CD4-positive, CD25-positive, alpha-beta regulatory T cell (primary cell): ENCODE results near the gene EPB42. TPM values are rescaled to one million over a fixed set of nuclear protein-coding genes. Genes with fewer than 3 reads are reported as not detected.

Experiments
- ATAC-seq, 2 donors: fragments of 150-1000 bp; cut with Tn5 transposase; one replicate each; pipeline ENCODE4 v1.10.0; 2021; ENCODE audit warnings: low read depth in 2 of 2, moderate number of reproducible peaks in 2 of 2, moderate library complexity in 1 of 2
- DNase-seq, 3 donors: peaks; one replicate each; pipeline versions ENCODE4 v3.0.0 to v3.0.0-alpha.2; 2012 to 2022; ENCODE audit warnings: mixed read lengths in 1 of 3
- H3K27ac ChIP-seq: one replicate; pipeline ENCODE4 v1.7.0; 2013; ENCODE audit warnings: mild to moderate bottlenecking, low read length; ENCODE audit not compliant: insufficient read depth, poor library complexity, severe bottlenecking
- H3K27me3 ChIP-seq: one replicate; pipeline ENCODE4 v1.7.0; 2013; ENCODE audit warnings: low read length; ENCODE audit not compliant: control insufficient read depth, insufficient read depth
- H3K36me3 ChIP-seq: one replicate; pipeline ENCODE4 v1.7.0; 2013; ENCODE audit warnings: mild to moderate bottlenecking, low read length, moderate library complexity; ENCODE audit not compliant: control insufficient read depth, insufficient read depth
- H3K4me1 ChIP-seq: 2 replicates; pipeline ENCODE4 v1.7.0; 2013; ENCODE audit warnings: mild to moderate bottlenecking, low read length; ENCODE audit not compliant: insufficient read depth, control insufficient read depth, poor library complexity, severe bottlenecking
- H3K4me3 ChIP-seq: one replicate; pipeline ENCODE4 v1.7.0; 2013; ENCODE audit warnings: low read depth, mild to moderate bottlenecking, low read length, moderate library complexity
- H3K9me3 ChIP-seq, 2 experiments: 1 replicate in 1 of 2; 2 replicates in 1 of 2; pipeline ENCODE4 v1.7.0; 2013; ENCODE audit warnings: low read length in 2 of 2, mild to moderate bottlenecking in 1 of 2, moderate library complexity in 1 of 2; ENCODE audit not compliant: control insufficient read depth in 2 of 2
- H3K27ac Mint-ChIP-seq, 3 donors: one replicate each; pipeline ENCODE4 v1.8.0; 2020 to 2022; ENCODE audit warnings: mild to moderate bottlenecking in 3 of 3, mixed read lengths in 3 of 3, moderate library complexity in 2 of 3
- H3K27me3 Mint-ChIP-seq: one replicate; pipeline ENCODE4 v1.8.0; 2022; ENCODE audit warnings: mild to moderate bottlenecking, mixed read lengths
- H3K36me3 Mint-ChIP-seq: one replicate; pipeline ENCODE4 v1.8.0; 2020; ENCODE audit warnings: mixed read lengths
- H3K4me1 Mint-ChIP-seq, 4 donors: one replicate each; pipeline ENCODE4 v1.8.0; 2020 to 2022; ENCODE audit warnings: mixed read lengths in 4 of 4, mild to moderate bottlenecking in 1 of 4
- H3K4me3 Mint-ChIP-seq, 4 donors: one replicate each; pipeline ENCODE4 v1.8.0; 2020 to 2022; ENCODE audit warnings: mild to moderate bottlenecking in 4 of 4, mixed read lengths in 4 of 4, moderate library complexity in 3 of 4
- H3K9me3 Mint-ChIP-seq, 7 donors: one replicate each; pipeline ENCODE4 v1.8.0; 2020 to 2022; ENCODE audit warnings: mixed read lengths in 7 of 7, mild to moderate bottlenecking in 3 of 7, moderate library complexity in 2 of 7
- polyA plus RNA-seq, 4 donors: library from polyadenylated mRNA; unstranded; fragments of 300-500 nt; fragmentation: Illumina TruSeq; gene quantifications; one replicate each; pipeline ENCODE4 v1.2.3, GENCODE V29; 2021
- total RNA-seq: library from RNA; stranded (reverse); gene quantifications from one replicate; pipeline ENCODE4 v1.2.3, GENCODE V29; 2022

The EPB42 gene
- total and polyA plus RNA-seq, 5 donors from 2014 or later, result 0.53 TPM; not detected in 4

DNA sequence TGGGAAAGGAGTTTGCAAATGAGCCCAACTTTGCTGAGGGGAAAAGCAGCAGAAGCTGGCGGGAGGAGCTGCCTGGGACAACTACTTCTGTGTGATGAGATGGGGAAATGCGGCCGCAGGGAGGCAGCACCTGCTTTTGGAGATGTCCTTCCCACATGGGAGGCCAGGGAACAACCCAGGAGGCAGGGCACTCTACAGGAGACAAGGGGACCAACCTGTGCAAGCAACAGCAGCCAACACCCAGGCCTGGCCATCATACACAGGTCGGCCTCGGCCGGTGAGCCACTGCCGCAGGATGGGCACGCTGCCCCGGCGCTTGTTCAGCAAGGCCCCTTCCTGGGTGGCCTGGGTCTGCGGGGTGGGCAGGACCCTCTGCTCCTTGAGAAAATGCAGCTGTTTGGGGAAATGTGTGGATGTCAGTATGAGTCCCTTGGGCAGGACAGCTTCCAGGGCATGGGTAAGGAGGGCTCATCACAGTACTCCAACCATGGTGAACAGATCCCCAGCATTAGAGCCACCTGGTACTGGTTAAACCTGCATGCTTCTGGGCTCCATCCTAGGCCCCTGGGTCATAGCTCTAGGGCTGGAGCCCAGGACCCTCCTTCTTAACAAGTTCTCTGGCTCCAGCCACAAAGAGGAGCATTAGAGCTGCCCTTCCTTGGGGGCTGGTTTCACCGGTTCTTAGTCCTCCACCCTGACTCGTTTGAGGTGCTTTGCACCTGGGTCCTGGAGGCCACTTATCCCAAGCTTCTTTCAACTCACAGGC, 11.6 kb downstream of the EPB42 start:
- no peaks in the 10 kb centered on the region for H3K9me3 Mint-ChIP-seq
- Histone ChIP-seq H3K36me3 (no peaks in the 10 kb centered on the region), H3K27ac (no peak overlapping the region), H3K4me1 (no peaks in the 10 kb centered on the region), H3K4me3 (no peak overlapping the region), H3K9me3 (no peaks in the 10 kb centered on the region), H3K27me3 (peaks cover 2% of the 10 kb centered on the region)
- DNase-seq, result no peak
- ATAC-seq, result no peak
- H3K4me3 Mint-ChIP-seq, result no peak overlapping the region
- no peak overlapping the region for H3K27ac Mint-ChIP-seq
- H3K36me3 Mint-ChIP-seq, result no peaks in the 10 kb centered on the region
- peaks cover 9% of the 10 kb centered on the region for H3K27me3 Mint-ChIP-seq
- H3K4me1 Mint-ChIP-seq, result peaks cover 0 to 4% (median 2%) of the 10 kb centered on the region in 4 donors

DNA sequence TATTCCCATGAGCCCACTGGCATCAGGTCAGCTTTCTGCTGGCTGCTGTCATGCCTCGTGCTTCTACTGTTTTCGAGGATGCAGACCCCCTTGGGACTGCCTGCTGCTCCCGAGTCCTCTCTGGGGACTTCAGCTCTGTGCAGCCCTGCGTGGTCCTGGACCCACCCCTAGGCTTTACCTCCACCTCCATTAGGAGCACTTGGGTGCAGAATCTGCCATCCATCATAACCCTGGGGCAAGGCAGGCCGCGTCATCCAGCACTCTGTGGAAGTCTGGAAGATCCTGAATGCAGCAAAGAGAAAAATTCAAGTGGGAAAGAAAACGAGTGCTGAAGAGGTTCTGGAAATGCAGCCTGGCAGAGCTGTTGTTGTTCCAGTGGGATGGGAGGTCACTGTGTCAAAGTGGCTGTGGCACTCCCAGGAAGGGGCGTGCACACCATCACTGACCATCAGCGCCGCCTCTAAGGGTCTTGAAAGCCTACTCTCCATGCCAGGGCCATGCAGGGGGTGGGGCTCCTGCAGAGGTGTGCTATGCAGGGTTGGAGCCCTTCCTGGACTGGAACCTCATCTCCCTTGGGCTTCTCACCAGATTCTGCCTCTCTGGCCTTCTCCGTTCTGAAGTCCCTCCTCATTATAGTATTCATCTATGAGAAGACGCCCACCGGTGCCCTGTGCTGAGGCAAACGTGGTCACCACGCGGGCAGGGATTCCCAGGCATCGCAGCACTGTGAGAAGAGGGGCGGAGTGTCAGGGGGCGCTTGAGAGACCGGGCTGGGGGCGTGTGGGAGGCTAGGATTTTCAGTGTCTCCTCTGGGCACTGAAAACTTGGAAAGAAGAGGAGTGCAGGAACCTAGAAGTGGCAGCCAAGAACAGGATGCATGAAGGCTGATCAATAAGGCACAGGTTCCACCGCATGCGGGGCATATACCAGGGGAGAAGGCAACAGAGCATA, 12.5 kb downstream of the EPB42 start:
- Histone ChIP-seq H3K9me3 (no peaks in the 10 kb centered on the region), H3K4me3 (no peak overlapping the region), H3K27ac (no peak overlapping the region), H3K4me1 (no peaks in the 10 kb centered on the region), H3K27me3 (peaks cover 2% of the 10 kb centered on the region), H3K36me3 (no peaks in the 10 kb centered on the region)
- no peaks in the 10 kb centered on the region for H3K36me3 Mint-ChIP-seq
- DNase-seq, result no peak
- H3K27me3 Mint-ChIP-seq, result peaks cover 9% of the 10 kb centered on the region
- peak overlapping the region in 1 of 3 donors; percentile 56 for H3K27ac Mint-ChIP-seq
- H3K9me3 Mint-ChIP-seq, result no peaks in the 10 kb centered on the region
- H3K4me3 Mint-ChIP-seq, result no peak overlapping the region
- H3K4me1 Mint-ChIP-seq, result peaks cover 0 to 5% (median 2%) of the 10 kb centered on the region in 4 donors
- ATAC-seq, result no peak

GRCh38 chr15:43207024-43207423, 13.8 kb downstream of the EPB42 start:
- Histone ChIP-seq H3K27ac (no peak overlapping the region), H3K36me3 (no peaks in the 10 kb centered on the region), H3K27me3 (peaks cover 2% of the 10 kb centered on the region), H3K4me1 (no peaks in the 10 kb centered on the region), H3K9me3 (no peaks in the 10 kb centered on the region), H3K4me3 (no peak overlapping the region)
- peaks cover 9% of the 10 kb centered on the region for H3K27me3 Mint-ChIP-seq
- ATAC-seq (no peak), DNase-seq (no peak)
- no peaks in the 10 kb centered on the region for H3K36me3 Mint-ChIP-seq
- no peak overlapping the region for H3K27ac Mint-ChIP-seq
- H3K4me1 Mint-ChIP-seq, result peaks cover 0 to 5% (median 2%) of the 10 kb centered on the region in 4 donors
- H3K9me3 Mint-ChIP-seq, result no peaks in the 10 kb centered on the region
- H3K4me3 Mint-ChIP-seq, result no peak overlapping the region

DNA sequence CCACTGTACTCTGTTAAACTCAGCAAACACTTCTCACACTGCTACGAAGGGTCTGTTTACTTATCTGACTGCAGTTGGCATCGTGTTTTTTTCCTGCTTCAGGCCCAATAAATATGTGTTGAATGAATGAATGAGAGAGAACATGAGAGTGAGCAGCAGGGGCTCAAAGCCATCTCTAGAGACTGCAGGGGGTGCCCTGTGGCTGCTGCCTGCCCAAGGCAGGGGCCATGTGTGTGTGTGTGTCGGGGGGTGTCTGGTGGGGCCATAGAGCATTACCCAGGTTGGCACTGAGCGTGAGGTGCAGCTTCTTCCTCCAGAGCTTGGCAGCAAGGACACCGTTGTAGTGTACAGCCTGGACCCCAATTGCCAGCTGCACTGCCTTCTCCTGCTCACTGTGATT, 14.8 kb downstream of the EPB42 start:
- no peak overlapping the region for H3K27ac ChIP-seq
- H3K4me3 ChIP-seq, result no peak overlapping the region
- Mint-ChIP-seq H3K9me3 (peaks cover 0 to under 1% (median 0%) of the 10 kb centered on the region in 7 donors), H3K36me3 (no peaks in the 10 kb centered on the region), H3K4me1 (peaks cover 0 to 5% (median 2%) of the 10 kb centered on the region in 4 donors), H3K27me3 (peaks cover 7% of the 10 kb centered on the region), H3K27ac (no peak overlapping the region), H3K4me3 (no peak overlapping the region)
- no peaks in the 10 kb centered on the region for H3K4me1 ChIP-seq
- no peak for ATAC-seq
- H3K27me3 ChIP-seq, result peaks cover 2% of the 10 kb centered on the region
- no peaks in the 10 kb centered on the region for H3K36me3 ChIP-seq
- H3K9me3 ChIP-seq, result no peaks in the 10 kb centered on the region
- no peak for DNase-seq

- Histone ChIP-seq H3K4me1 (no peaks in the 10 kb centered on the region), H3K27me3 (peaks cover 2% of the 10 kb centered on the region), H3K36me3 (no peaks in the 10 kb centered on the region), H3K4me3 (no peak overlapping the region), H3K9me3 (no peaks in the 10 kb centered on the region), H3K27ac (no peak overlapping the region)
- H3K27me3 Mint-ChIP-seq, result peaks cover 4% of the 10 kb centered on the region
- peak; percentile 15 to 53 (median 33) for DNase-seq
- H3K27ac Mint-ChIP-seq, result peak overlapping the region in 2 of 3 donors; percentile 11 to 70
- peaks cover 0 to 5% (median 2%) of the 10 kb centered on the region in 4 donors for H3K4me1 Mint-ChIP-seq
- H3K4me3 Mint-ChIP-seq, result no peak overlapping the region
- H3K9me3 Mint-ChIP-seq, result peaks cover 0 to 2% (median 0%) of the 10 kb centered on the region in 7 donors
- peak; percentile 34 to 50 for ATAC-seq
- H3K36me3 Mint-ChIP-seq, result no peaks in the 10 kb centered on the region
Measured at GRCh38 chr15:43204016-43204901, 16.6 kb downstream of the EPB42 start.

DNA sequence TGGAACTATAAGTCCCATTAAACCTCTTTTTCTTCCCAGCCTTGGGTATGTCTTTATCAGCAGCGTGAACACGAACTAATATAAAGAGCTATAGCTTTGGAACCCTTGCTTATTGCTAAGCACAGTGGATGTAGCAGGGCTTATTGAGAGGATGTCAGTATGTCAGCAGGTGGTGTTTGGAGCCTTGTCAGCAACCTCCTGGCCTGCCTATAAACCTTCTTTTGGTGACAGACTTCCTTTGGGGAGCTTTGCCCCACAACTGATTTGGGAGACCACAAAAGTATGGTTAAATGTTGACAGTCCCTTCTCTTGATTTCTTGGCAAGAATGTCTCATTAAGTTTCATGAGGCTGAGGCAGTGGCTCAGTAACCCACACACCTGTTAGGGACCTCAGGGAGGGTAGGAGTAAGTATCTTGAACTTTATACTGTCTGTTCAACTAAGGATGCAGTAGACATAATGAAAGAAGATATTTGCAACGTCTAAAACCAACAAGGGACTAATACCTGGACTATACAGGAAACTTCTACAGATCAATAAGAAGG, 20.8 kb downstream of the EPB42 start:
- Mint-ChIP-seq H3K36me3 (peaks cover 21% of the 10 kb centered on the region), H3K27me3 (no peaks in the 10 kb centered on the region), H3K9me3 (peaks cover 0 to 7% (median 0%) of the 10 kb centered on the region in 7 donors), H3K4me3 (no peak overlapping the region), H3K4me1 (peaks cover under 1 to 11% (median 6%) of the 10 kb centered on the region in 4 donors), H3K27ac (peak overlapping the region; percentile 9 to 37 (median 11))
- Histone ChIP-seq H3K27ac (no peak overlapping the region), H3K4me3 (no peak overlapping the region), H3K36me3 (peaks cover 31% of the 10 kb centered on the region), H3K9me3 (no peaks in the 10 kb centered on the region), H3K4me1 (no peaks in the 10 kb centered on the region), H3K27me3 (no peaks in the 10 kb centered on the region)
- ATAC-seq, result no peak
- DNase-seq, result peak in 1 of 3 donors; percentile 7

DNA sequence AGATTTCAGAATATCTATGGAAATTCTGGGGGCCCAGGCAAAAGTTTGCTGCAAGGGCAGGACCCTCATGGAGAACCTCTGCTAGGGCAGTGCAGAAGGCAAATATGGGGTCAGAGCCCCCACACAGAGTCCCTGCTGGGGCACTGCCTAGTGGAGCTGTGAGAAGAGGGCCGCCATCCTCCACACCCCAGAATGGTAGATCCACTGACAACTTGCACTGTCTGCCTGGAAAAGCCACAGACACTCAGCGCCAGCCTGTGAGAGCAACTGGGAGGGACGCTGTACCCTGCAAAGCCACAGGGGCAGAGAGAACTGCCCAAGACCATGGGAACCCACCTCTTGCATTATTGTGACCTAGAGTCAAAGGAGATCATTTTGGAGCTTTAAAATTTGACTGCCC, 21.8 kb downstream of the EPB42 start:
- H3K27me3 Mint-ChIP-seq, result no peaks in the 10 kb centered on the region
- no peak overlapping the region for H3K4me3 Mint-ChIP-seq
- ATAC-seq (no peak), DNase-seq (no peak)
- no peaks in the 10 kb centered on the region for H3K4me1 ChIP-seq
- H3K4me1 Mint-ChIP-seq, result peaks cover 4 to 10% (median 7%) of the 10 kb centered on the region in 4 donors
- H3K9me3 ChIP-seq, result no peaks in the 10 kb centered on the region
- H3K27ac ChIP-seq, result no peak overlapping the region
- H3K36me3 ChIP-seq, result peaks cover 41% of the 10 kb centered on the region
- H3K4me3 ChIP-seq, result no peak overlapping the region
- H3K36me3 Mint-ChIP-seq, result peaks cover 26% of the 10 kb centered on the region
- H3K9me3 Mint-ChIP-seq, result peaks cover 0 to 7% (median 0%) of the 10 kb centered on the region in 7 donors
- H3K27ac Mint-ChIP-seq, result no peak overlapping the region
- H3K27me3 ChIP-seq, result no peaks in the 10 kb centered on the region
